Neural cell (in vitro differentiated cells): ENCODE results near the gene TTF1. TPM values are rescaled to one million over a fixed set of nuclear protein-coding genes. Genes with fewer than 3 reads are reported as not detected.

Experiments
- H2AFZ ChIP-seq: fragments of 200-600, 300-800 bp; sonication (generic), shearing (Covaris generic); 2 replicates; pipeline ENCODE4 v1.6.0; 2014; ENCODE audit warnings: low read depth, mild to moderate bottlenecking, antibody characterized with exemption, low read length, moderate library complexity
- H3F3A ChIP-seq: fragments of 200-600 bp; shearing (Covaris generic); 2 replicates; pipeline ENCODE4 v1.6.1; 2016; ENCODE audit warnings: mild to moderate bottlenecking, moderate library complexity, mixed read lengths, antibody characterized with exemption, low read length; ENCODE audit not compliant: insufficient read depth, poor library complexity, severe bottlenecking
- H3K27ac ChIP-seq: fragments of 200-600, 300-800 bp; sonication (generic), shearing (Covaris generic); 2 replicates; pipeline ENCODE4 v1.5.1; 2014; ENCODE audit warnings: mild to moderate bottlenecking, low read length, moderate library complexity
- H3K27me3 ChIP-seq: fragments of 300-800, 200-600 bp; sonication (generic), shearing (Covaris generic); 2 replicates; pipeline ENCODE4 v1.6.0; 2014; ENCODE audit warnings: mild to moderate bottlenecking, low read depth, low read length, moderate library complexity; ENCODE audit not compliant: insufficient read depth
- H3K36me3 ChIP-seq: fragments of 300-800, 200-600 bp; sonication (generic), shearing (Covaris generic); 2 replicates; pipeline ENCODE4 v1.5.1; 2014; ENCODE audit warnings: mild to moderate bottlenecking, antibody characterized with exemption, low read length, moderate library complexity; ENCODE audit not compliant: insufficient read depth
- H3K4me2 ChIP-seq: fragments of 300-800, 200-600 bp; sonication (generic), shearing (Covaris generic); 2 replicates; pipeline ENCODE4 v1.6.0; 2014; ENCODE audit warnings: mild to moderate bottlenecking, low read length
- H3K4me3 ChIP-seq: fragments of 300-800, 200-600 bp; sonication (generic), shearing (Covaris generic); 2 replicates; pipeline ENCODE4 v1.5.1; 2014; ENCODE audit warnings: mild to moderate bottlenecking, low read length, moderate library complexity
- H3K79me2 ChIP-seq: fragments of 200-600 bp; shearing (Covaris generic); replicated peaks from 2 replicates; pipeline ENCODE4 v1.6.0; 2014; ENCODE audit warnings: mild to moderate bottlenecking, low read length, moderate library complexity; ENCODE audit not compliant: insufficient read depth
- H3K9ac ChIP-seq: fragments of 300-800, 200-600 bp; sonication (generic), shearing (Covaris generic); 2 replicates; pipeline ENCODE4 v1.6.1; 2016; ENCODE audit warnings: mild to moderate bottlenecking, low read length, mixed read lengths
- H3K9me2 ChIP-seq: fragments of 200-600 bp; shearing (Covaris generic); 2 replicates; pipeline ENCODE4 v1.6.1; 2016; ENCODE audit warnings: mild to moderate bottlenecking, low read length, mixed read lengths; ENCODE audit not compliant: insufficient read depth
- H3K9me3 ChIP-seq: fragments of 200-600, 300-800 bp; sonication (generic), shearing (Covaris generic); 2 replicates; pipeline ENCODE4 v1.6.1; 2016; ENCODE audit warnings: mild to moderate bottlenecking, mixed run types, low read length, moderate library complexity, mixed read lengths
- H4K20me1 ChIP-seq: fragments of 200-600 bp; shearing (Covaris generic); 2 replicates; pipeline ENCODE4 v1.6.1; 2016; ENCODE audit warnings: mild to moderate bottlenecking, mixed run types; ENCODE audit not compliant: insufficient read depth
- EP300 ChIP-seq: fragments of 450-650 bp; conservative IDR thresholded peaks from 2 replicates; pipeline ENCODE4 v1.6.1; 2014; ENCODE audit warnings: antibody characterized with exemption, mild to moderate bottlenecking, moderate library complexity; ENCODE audit not compliant: poor library complexity, severe bottlenecking
- EZH2 ChIP-seq: fragments of 200-600, 300-800 bp; shearing (Covaris generic), sonication (generic); IDR thresholded peaks from 2 replicates; pipeline ENCODE4 v1.6.1; 2014; ENCODE audit warnings: antibody characterized with exemption, low read length, borderline replicate concordance, mild to moderate bottlenecking; ENCODE audit not compliant: insufficient read depth, poor library complexity, severe bottlenecking
- MXI1 ChIP-seq: fragments of 450-650 bp; conservative IDR thresholded peaks from 2 replicates; pipeline ENCODE4 v1.6.1; 2014; ENCODE audit warnings: antibody characterized with exemption, mild to moderate bottlenecking; ENCODE audit not compliant: poor library complexity, severe bottlenecking
- POLR2AphosphoS5 ChIP-seq: IDR thresholded peaks from 2 replicates; pipeline ENCODE4 v1.6.1; 2012
- RAD21 ChIP-seq: fragments of 450-650 bp; conservative IDR thresholded peaks from 2 replicates; pipeline ENCODE4 v1.6.1; 2014; ENCODE audit warnings: antibody characterized with exemption, mild to moderate bottlenecking, moderate library complexity
- REST ChIP-seq: IDR thresholded peaks from 2 replicates; pipeline ENCODE4 v1.6.1; 2012; ENCODE audit warnings: borderline replicate concordance
- SMC3 ChIP-seq: fragments of 450-650 bp; conservative IDR thresholded peaks from 2 replicates; pipeline ENCODE4 v1.6.1; 2014; ENCODE audit warnings: antibody characterized with exemption, mild to moderate bottlenecking, moderate library complexity; ENCODE audit not compliant: poor library complexity
- TAF1 ChIP-seq: IDR thresholded peaks from 2 replicates; pipeline ENCODE4 v1.6.1; 2012; ENCODE audit warnings: low read depth
- polyA plus RNA-seq: library from polyadenylated mRNA; depleted of rRNA; stranded (reverse); fragments of >200 nt; gene quantifications from 2 replicates; pipeline ENCODE4 v1.2.3, GENCODE V29; 2014
- TF ChIP-seq, protein P1 (sequence below): fragments of 450-650 bp; IDR thresholded peaks from 2 replicates; pipeline ENCODE4 v1.5.1; 2014; ENCODE audit warnings: antibody characterized with exemption, mild to moderate bottlenecking, moderate library complexity; ENCODE audit not compliant: poor library complexity, severe bottlenecking

TTF1 gene
- polyA plus RNA-seq, 1 donor from 2014 or later, result 27.1 TPM

GRCh38 chr9:132384376-132384775 lies 22.3 kb downstream of the TTF1 start:
- H2AFZ ChIP-seq, result no peak overlapping the region
- H3K36me3 ChIP-seq, result no peaks in the 10 kb centered on the region
- no peaks in the 10 kb centered on the region for H3K27me3 ChIP-seq
- no peak overlapping the region for H3K9ac ChIP-seq
- H3K9me3 ChIP-seq, result no peaks in the 10 kb centered on the region
- no peak overlapping the region for H3K4me3 ChIP-seq
- no peaks in the 10 kb centered on the region for H4K20me1 ChIP-seq
- no peak overlapping the region for H3K27ac ChIP-seq
- no peak overlapping the region for H3K4me2 ChIP-seq
- no peaks in the 10 kb centered on the region for H3K9me2 ChIP-seq
- no peaks in the 10 kb centered on the region for H3K79me2 ChIP-seq
- no peaks in the 10 kb centered on the region for H3F3A ChIP-seq
- TF ChIP-seq EZH2, result no peak
- no peak for TF ChIP-seq SMC3
- no peak for TF ChIP-seq MXI1
- TF ChIP-seq REST, result no peak
- no peak for TF ChIP-seq EP300
- no peak for TF ChIP-seq POLR2AphosphoS5
- no peak for TF ChIP-seq TAF1
- no peak for TF ChIP-seq RAD21
- TF ChIP-seq, protein P1, sequence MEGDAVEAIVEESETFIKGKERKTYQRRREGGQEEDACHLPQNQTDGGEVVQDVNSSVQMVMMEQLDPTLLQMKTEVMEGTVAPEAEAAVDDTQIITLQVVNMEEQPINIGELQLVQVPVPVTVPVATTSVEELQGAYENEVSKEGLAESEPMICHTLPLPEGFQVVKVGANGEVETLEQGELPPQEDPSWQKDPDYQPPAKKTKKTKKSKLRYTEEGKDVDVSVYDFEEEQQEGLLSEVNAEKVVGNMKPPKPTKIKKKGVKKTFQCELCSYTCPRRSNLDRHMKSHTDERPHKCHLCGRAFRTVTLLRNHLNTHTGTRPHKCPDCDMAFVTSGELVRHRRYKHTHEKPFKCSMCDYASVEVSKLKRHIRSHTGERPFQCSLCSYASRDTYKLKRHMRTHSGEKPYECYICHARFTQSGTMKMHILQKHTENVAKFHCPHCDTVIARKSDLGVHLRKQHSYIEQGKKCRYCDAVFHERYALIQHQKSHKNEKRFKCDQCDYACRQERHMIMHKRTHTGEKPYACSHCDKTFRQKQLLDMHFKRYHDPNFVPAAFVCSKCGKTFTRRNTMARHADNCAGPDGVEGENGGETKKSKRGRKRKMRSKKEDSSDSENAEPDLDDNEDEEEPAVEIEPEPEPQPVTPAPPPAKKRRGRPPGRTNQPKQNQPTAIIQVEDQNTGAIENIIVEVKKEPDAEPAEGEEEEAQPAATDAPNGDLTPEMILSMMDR, result no peak

DNA sequence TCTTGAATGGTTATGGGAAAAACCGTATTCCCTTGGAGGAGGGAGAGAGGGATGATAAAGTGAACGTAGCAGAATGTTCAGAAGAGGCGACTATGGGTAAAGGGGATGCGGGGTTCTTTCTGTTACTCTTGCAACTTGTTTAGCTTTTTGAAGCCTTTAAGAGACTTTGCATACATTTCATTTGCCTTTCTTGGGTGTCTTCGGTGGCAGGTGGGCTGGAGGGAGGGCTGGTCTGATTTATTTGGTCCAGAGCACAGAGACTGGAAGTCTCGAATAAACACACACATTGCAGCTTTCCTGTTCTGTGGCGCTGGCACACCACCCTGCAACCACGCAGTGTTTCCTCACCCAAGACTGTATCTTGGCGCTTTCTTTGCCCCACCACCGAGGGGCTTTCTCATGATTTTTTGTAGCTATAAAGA lies 23.2 kb downstream of the TTF1 start:
- H3K79me2 ChIP-seq, result no peaks in the 10 kb centered on the region
- H3K4me3 ChIP-seq, result no peak overlapping the region
- H3K9me3 ChIP-seq, result no peaks in the 10 kb centered on the region
- H4K20me1 ChIP-seq, result no peaks in the 10 kb centered on the region
- H3F3A ChIP-seq, result no peaks in the 10 kb centered on the region
- H3K9me2 ChIP-seq, result no peaks in the 10 kb centered on the region
- H3K27me3 ChIP-seq, result no peaks in the 10 kb centered on the region
- no peak overlapping the region for H3K9ac ChIP-seq
- no peak overlapping the region for H3K27ac ChIP-seq
- TF ChIP-seq, protein P1, result no peak
- TF ChIP-seq EZH2 (no peak), MXI1 (no peak), RAD21 (no peak), POLR2AphosphoS5 (no peak), TAF1 (no peak), SMC3 (no peak), EP300 (no peak), REST (no peak)
- no peak overlapping the region for H2AFZ ChIP-seq
- H3K36me3 ChIP-seq, result no peaks in the 10 kb centered on the region
- no peak overlapping the region for H3K4me2 ChIP-seq
